Lower leg skin (tissue), 3 donors: ENCODE measurements around the gene ADCYAP1R1.

Source experiments
- POLR2A ChIP-seq, 2 donors: fragments of 450-650 bp; IDR thresholded peaks; one replicate each; pipeline ENCODE4 v1.6.1; 2016 to 2017; ENCODE audit warnings: antibody characterized with exemption in 2 of 2, mild to moderate bottlenecking in 1 of 2, moderate library complexity in 1 of 2
- TF ChIP-seq, protein P1 (sequence below), 3 donors: fragments of 450-650 bp; IDR thresholded peaks; one replicate each; pipeline ENCODE4 v1.5.1; 2016; ENCODE audit warnings: antibody characterized with exemption in 3 of 3, mild to moderate bottlenecking in 3 of 3, moderate library complexity in 2 of 3

DNA sequence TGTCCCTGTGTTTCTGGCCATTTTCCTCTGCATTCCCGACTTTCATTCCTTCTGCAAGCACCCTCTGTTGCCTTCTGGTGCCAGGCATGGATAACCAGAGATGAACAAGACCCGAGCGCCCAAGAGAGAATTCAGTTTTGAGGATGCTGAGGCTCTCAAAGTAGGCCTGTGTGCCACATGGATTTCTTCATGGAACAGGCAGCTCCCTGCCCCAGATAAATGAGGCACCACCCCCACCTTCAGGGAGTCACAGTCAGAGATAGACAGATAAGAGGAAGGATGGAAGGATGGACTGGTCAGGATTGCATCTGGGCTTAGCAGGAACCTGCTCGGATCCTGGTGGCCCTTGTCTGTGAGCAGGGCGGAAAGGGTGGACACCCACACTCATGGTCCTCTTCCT lies 49.4 kb downstream of the ADCYAP1R1 start:
- TF ChIP-seq, protein P1, sequence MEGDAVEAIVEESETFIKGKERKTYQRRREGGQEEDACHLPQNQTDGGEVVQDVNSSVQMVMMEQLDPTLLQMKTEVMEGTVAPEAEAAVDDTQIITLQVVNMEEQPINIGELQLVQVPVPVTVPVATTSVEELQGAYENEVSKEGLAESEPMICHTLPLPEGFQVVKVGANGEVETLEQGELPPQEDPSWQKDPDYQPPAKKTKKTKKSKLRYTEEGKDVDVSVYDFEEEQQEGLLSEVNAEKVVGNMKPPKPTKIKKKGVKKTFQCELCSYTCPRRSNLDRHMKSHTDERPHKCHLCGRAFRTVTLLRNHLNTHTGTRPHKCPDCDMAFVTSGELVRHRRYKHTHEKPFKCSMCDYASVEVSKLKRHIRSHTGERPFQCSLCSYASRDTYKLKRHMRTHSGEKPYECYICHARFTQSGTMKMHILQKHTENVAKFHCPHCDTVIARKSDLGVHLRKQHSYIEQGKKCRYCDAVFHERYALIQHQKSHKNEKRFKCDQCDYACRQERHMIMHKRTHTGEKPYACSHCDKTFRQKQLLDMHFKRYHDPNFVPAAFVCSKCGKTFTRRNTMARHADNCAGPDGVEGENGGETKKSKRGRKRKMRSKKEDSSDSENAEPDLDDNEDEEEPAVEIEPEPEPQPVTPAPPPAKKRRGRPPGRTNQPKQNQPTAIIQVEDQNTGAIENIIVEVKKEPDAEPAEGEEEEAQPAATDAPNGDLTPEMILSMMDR (IDR thresholded peaks at IDR 0.05): no peak
- no peak for TF ChIP-seq POLR2A (IDR thresholded peaks at IDR 0.05)
